AG04450 (cell line): ENCODE data around the gene COLQ. TPM values are rescaled to one million over a fixed set of nuclear protein-coding genes. Genes with fewer than 3 reads are reported as not detected.

ENCODE experiments used
- CTCF ChIA-PET: fragments of 300-600, 350-600 bp; formaldehyde crosslinking; extraction: SDS; loops from one replicate; lab custom pipeline; 2022; ENCODE audit warnings: antibody characterized with exemption, inconsistent platforms; lab: Charles Lee
- POLR2A ChIA-PET: fragments of 350-600 bp; formaldehyde crosslinking; extraction: SDS; loops from one replicate; lab custom pipeline; 2021; ENCODE audit warnings: antibody characterized with exemption, inconsistent platforms; lab: Yijun Ruan, JAX
- DNase-seq: peaks from one replicate; pipeline ENCODE4 v3.0.0-alpha.2; 2011; ENCODE audit warnings: low read depth, low spot score
- H3K27ac ChIP-seq: one replicate; pipeline ENCODE4 v1.5.1; 2012; ENCODE audit warnings: low read depth, low read length, control low read depth
- H3K27me3 ChIP-seq: one replicate; pipeline ENCODE4 v1.6.0; 2012; ENCODE audit warnings: low read length; ENCODE audit not compliant: control insufficient read depth, insufficient read depth
- H3K4me3 ChIP-seq: 2 replicates; pipeline ENCODE4 v1.5.1; 2011; ENCODE audit warnings: mild to moderate bottlenecking, low read depth, low read length, control low read depth
- H3K9me3 ChIP-seq: 2 replicates; pipeline ENCODE4 v1.5.1; 2012; ENCODE audit warnings: low read length; ENCODE audit not compliant: control insufficient read depth, insufficient read depth
- CTCF ChIP-seq: IDR thresholded peaks from 2 replicates; pipeline ENCODE4 v1.5.1; 2011; ENCODE audit warnings: low read depth, low read length, control low read depth, inconsistent platforms
- polyA plus RNA-seq: library from polyadenylated mRNA; depleted of rRNA; stranded (reverse); fragments of >200 nt; gene quantifications from 2 replicates; pipeline ENCODE4 v1.2.3, GENCODE V29; 2011

COLQ gene
- polyA plus RNA-seq, 1 experiment = 0.95 TPM

DNA sequence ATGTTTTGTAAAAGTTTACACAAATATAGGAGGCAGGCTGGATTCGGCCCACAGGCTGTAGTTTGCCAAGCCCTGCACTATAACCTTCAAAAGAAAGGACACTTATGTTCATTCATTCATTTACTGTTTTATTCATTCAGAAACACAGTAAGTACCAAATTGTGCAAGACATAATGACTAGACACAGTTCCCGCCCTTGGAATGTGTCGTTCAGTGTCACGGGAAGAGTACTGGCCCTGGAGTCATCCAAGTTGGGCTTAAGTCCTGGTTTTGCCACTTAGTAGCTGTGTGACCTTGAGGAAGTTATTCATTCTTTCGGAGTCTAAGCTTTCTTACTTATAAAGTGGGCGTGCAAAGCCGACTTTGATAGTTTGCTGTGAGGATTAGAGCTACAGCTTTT is 22.0 kb downstream of the COLQ start:
- CTCF ChIA-PET = no interaction called here
- POLR2A ChIA-PET = no interaction called here
- Histone ChIP-seq H3K4me3 (no peak overlapping the region), H3K9me3 (no peaks in the 10 kb centered on the region), H3K27ac (no peak overlapping the region), H3K27me3 (peaks cover 6% of the 10 kb centered on the region)
- DNase-seq = no peak
- no peak for TF ChIP-seq CTCF

GRCh38 chr3:15498431-15499214 is 22.9 kb downstream of the COLQ start:
- Histone ChIP-seq H3K4me3 (no peak overlapping the region), H3K9me3 (no peaks in the 10 kb centered on the region), H3K27ac (no peak overlapping the region), H3K27me3 (peaks cover 6% of the 10 kb centered on the region)
- ChIA-PET POLR2A (interaction anchor here (0.5 kb wide), 1 partner anchor 137 kb away, joined by 3 read pairs; no protein-coding TSS in a partner anchor), CTCF (no interaction called here)
- no peak for TF ChIP-seq CTCF
- DNase-seq = no peak

DNA sequence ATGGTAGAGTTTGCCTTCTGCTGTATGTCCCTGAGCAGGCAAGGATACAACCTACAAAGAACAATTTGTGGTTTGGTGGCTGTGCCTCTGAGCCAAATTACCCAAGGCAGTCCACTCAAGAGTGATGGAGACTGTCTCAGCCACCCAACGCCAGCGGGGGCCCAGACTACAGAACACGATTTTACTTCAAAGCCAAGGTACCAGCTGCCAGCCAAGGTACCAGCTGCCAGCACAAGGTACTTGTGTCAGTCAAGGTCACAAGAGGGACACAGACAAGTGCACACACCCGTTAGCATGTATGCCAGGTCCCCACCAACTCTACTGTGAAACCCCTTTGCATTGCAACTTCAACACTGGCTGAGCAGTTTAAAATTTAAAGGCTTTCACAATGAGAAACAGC is 23.5 kb downstream of the COLQ start:
- H3K27ac ChIP-seq = no peak overlapping the region
- H3K27me3 ChIP-seq = peaks cover 6% of the 10 kb centered on the region
- no peaks in the 10 kb centered on the region for H3K9me3 ChIP-seq
- no peak overlapping the region for H3K4me3 ChIP-seq
- ChIA-PET POLR2A (no interaction called here), CTCF (no interaction called here)
- TF ChIP-seq CTCF = no peak
- DNase-seq = no peak

GRCh38 chr3:15496341-15496664 is 25.2 kb downstream of the COLQ start:
- no peaks in the 10 kb centered on the region for H3K9me3 ChIP-seq
- H3K27me3 ChIP-seq = peaks cover 4% of the 10 kb centered on the region
- POLR2A ChIA-PET = no interaction called here
- no peak overlapping the region for H3K4me3 ChIP-seq
- CTCF ChIA-PET = interaction anchor here (0.7 to 1.1 kb wide), 2 partner anchors 23 to 121 kb away, joined by 3 to 5 read pairs; no protein-coding TSS in a partner anchor
- no peak overlapping the region for H3K27ac ChIP-seq
- TF ChIP-seq CTCF = no peak
- no peak for DNase-seq
